Osteocyte (in vitro differentiated cells): Measurements from ENCODE around the gene NT5DC3. TPM values are rescaled to one million over a fixed set of nuclear protein-coding genes. Genes with fewer than 3 reads are reported as not detected.

ENCODE experiments used
- DNase-seq: peaks from one replicate; pipeline ENCODE4 v3.0.0; 2021; ENCODE audit warnings: mixed read lengths; ENCODE audit not compliant: unreplicated experiment; ENCODE audit errors: extremely low spot score
- H3K27ac Mint-ChIP-seq: one replicate; pipeline ENCODE4 v1.8.0; 2021; ENCODE audit warnings: mild to moderate bottlenecking, mixed read lengths; ENCODE audit not compliant: unreplicated experiment
- H3K27me3 Mint-ChIP-seq: one replicate; pipeline ENCODE4 v1.8.0; 2021; ENCODE audit warnings: mixed read lengths; ENCODE audit not compliant: unreplicated experiment
- H3K36me3 Mint-ChIP-seq: one replicate; pipeline ENCODE4 v1.8.0; 2021; ENCODE audit warnings: mixed read lengths; ENCODE audit not compliant: unreplicated experiment
- H3K4me1 Mint-ChIP-seq: one replicate; pipeline ENCODE4 v1.8.0; 2021; ENCODE audit warnings: mixed read lengths; ENCODE audit not compliant: unreplicated experiment
- H3K4me3 Mint-ChIP-seq: one replicate; pipeline ENCODE4 v1.8.0; 2021; ENCODE audit warnings: mild to moderate bottlenecking, moderate library complexity, mixed read lengths; ENCODE audit not compliant: unreplicated experiment
- H3K9me3 Mint-ChIP-seq: one replicate; pipeline ENCODE4 v1.8.0; 2021; ENCODE audit warnings: mixed read lengths; ENCODE audit not compliant: unreplicated experiment
- CTCF ChIP-seq: fragments of 200-600 bp; sonication (generic); IDR thresholded peaks from 2 replicates; pipeline ENCODE4 v1.5.0; 2021; ENCODE audit warnings: antibody characterized with exemption, mild to moderate bottlenecking, moderate library complexity
- total RNA-seq: library from RNA; stranded (reverse); gene quantifications from 2 replicates; pipeline ENCODE4 v1.2.1, GENCODE V29; 2021

NT5DC3 gene
- total RNA-seq, 1 donor from 2014 or later: 12.5 TPM

GRCh38 chr12:103882861-103883596 is 42.0 kb upstream of the NT5DC3 start:
- H3K4me1 Mint-ChIP-seq: peaks cover 15% of the 10 kb centered on the region
- H3K9me3 Mint-ChIP-seq: no peaks in the 10 kb centered on the region
- H3K27ac Mint-ChIP-seq: no peak overlapping the region
- H3K27me3 Mint-ChIP-seq: no peaks in the 10 kb centered on the region
- no peaks in the 10 kb centered on the region for H3K36me3 Mint-ChIP-seq
- H3K4me3 Mint-ChIP-seq: no peak overlapping the region
- no peak for TF ChIP-seq CTCF
- no peak for DNase-seq

- Mint-ChIP-seq H3K27me3 (no peaks in the 10 kb centered on the region), H3K9me3 (no peaks in the 10 kb centered on the region), H3K27ac (no peak overlapping the region), H3K36me3 (no peaks in the 10 kb centered on the region), H3K4me3 (no peak overlapping the region), H3K4me1 (peaks cover 16% of the 10 kb centered on the region)
- no peak for TF ChIP-seq CTCF
- DNase-seq: no peak
Measured at GRCh38 chr12:103881261-103881660, 40.2 kb upstream of the NT5DC3 start.

GRCh38 chr12:103880299-103881142 is 39.5 kb upstream of the NT5DC3 start:
- Mint-ChIP-seq H3K4me3 (no peak overlapping the region), H3K27me3 (no peaks in the 10 kb centered on the region)
- no peak for TF ChIP-seq CTCF

GRCh38 chr12:103879878-103880277 is 38.8 kb upstream of the NT5DC3 start:
- H3K36me3 Mint-ChIP-seq: no peaks in the 10 kb centered on the region
- no peak for TF ChIP-seq CTCF
- no peaks in the 10 kb centered on the region for H3K27me3 Mint-ChIP-seq

More at GRCh38 chr12:103880299-103881142, 39.5 kb upstream of the NT5DC3 start:
- H3K9me3 Mint-ChIP-seq: no peaks in the 10 kb centered on the region
- H3K36me3 Mint-ChIP-seq: no peaks in the 10 kb centered on the region
- no peak for DNase-seq
- no peak overlapping the region for H3K27ac Mint-ChIP-seq
- H3K4me1 Mint-ChIP-seq: peaks cover 16% of the 10 kb centered on the region

GRCh38 chr12:103879048-103879692 is 38.1 kb upstream of the NT5DC3 start:
- TF ChIP-seq CTCF: no peak
- Mint-ChIP-seq H3K4me3 (no peak overlapping the region), H3K27me3 (no peaks in the 10 kb centered on the region), H3K27ac (no peak overlapping the region), H3K36me3 (no peaks in the 10 kb centered on the region), H3K4me1 (peaks cover 11% of the 10 kb centered on the region), H3K9me3 (no peaks in the 10 kb centered on the region)
- no peak for DNase-seq

More at GRCh38 chr12:103879878-103880277, 38.8 kb upstream of the NT5DC3 start:
- Mint-ChIP-seq H3K9me3 (no peaks in the 10 kb centered on the region), H3K4me1 (peaks cover 16% of the 10 kb centered on the region), H3K27ac (no peak overlapping the region), H3K4me3 (no peak overlapping the region)
- DNase-seq: no peak
